GM21619 (cell line): ENCODE data around the gene GAGE12H.
"Not testable (repeated sequence)": the region's sequence is repeated elsewhere in the genome, so short reads cannot be mapped to it uniquely, and the experiment has no call there.

Experiments
- ATAC-seq: cut with Tn5 transposase; IDR thresholded peaks from one replicate; pipeline ENCODE4 v1.9.1; 2021; ENCODE audit not compliant: unreplicated experiment

The GAGE12H gene

DNA sequence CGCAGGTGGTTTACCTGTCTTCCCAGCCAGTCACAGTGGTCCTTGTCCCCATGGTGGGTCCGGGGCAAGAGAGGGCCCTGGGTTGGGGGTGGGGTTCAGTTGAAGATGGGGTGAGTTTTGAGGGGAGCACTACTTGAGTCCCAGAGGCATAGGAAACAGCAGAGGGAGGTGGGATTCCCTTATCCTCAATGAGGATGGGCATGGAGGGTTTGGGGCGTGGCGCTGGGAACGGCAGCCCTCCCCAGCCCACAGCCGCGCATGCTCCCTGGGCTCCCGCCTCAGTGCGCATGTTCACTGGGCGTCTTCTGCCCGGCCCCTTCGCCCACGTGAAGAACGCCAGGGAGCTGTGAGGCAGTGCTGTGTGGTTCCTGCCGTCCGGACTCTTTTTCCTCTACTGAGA is at the start of gene GAGE12H:
GAGE12H (plus strand) TSS at position 301 of the 400 bp plus-strand sequence. CDS start 1,155 bp downstream, outside the sequence.
- not testable (repeated sequence) for ATAC-seq

- not testable (repeated sequence) for ATAC-seq
These were observed 47.9 kb upstream of the GAGE12H start, which contains the start of gene GAGE12C for GRCh38 chrX:49531877-49532276. Gene GAGE12C, plus strand, starts transcription at chrX:49532177. Its CDS starts 1,155 bp downstream, at chrX:49533332.

DNA sequence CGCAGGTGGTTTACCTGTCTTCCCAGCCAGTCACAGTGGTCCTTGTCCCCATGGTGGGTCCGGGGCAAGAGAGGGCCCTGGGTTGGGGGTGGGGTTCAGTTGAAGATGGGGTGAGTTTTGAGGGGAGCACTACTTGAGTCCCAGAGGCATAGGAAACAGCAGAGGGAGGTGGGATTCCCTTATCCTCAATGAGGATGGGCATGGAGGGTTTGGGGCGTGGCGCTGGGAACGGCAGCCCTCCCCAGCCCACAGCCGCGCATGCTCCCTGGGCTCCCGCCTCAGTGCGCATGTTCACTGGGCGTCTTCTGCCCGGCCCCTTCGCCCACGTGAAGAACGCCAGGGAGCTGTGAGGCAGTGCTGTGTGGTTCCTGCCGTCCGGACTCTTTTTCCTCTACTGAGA is 38.3 kb upstream of the GAGE12H start, which contains the start of gene GAGE12D:
GAGE12D (plus strand) TSS at position 301 of the 400 bp plus-strand sequence. CDS start 1,155 bp downstream, outside the sequence.
- ATAC-seq: not testable (repeated sequence)

DNA sequence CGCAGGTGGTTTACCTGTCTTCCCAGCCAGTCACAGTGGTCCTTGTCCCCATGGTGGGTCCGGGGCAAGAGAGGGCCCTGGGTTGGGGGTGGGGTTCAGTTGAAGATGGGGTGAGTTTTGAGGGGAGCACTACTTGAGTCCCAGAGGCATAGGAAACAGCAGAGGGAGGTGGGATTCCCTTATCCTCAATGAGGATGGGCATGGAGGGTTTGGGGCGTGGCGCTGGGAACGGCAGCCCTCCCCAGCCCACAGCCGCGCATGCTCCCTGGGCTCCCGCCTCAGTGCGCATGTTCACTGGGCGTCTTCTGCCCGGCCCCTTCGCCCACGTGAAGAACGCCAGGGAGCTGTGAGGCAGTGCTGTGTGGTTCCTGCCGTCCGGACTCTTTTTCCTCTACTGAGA is 28.8 kb upstream of the GAGE12H start, which contains the start of gene GAGE12E:
GAGE12E (plus strand) TSS at position 301 of the 400 bp plus-strand sequence. CDS start 1,155 bp downstream, outside the sequence.
- ATAC-seq: not testable (repeated sequence)

DNA sequence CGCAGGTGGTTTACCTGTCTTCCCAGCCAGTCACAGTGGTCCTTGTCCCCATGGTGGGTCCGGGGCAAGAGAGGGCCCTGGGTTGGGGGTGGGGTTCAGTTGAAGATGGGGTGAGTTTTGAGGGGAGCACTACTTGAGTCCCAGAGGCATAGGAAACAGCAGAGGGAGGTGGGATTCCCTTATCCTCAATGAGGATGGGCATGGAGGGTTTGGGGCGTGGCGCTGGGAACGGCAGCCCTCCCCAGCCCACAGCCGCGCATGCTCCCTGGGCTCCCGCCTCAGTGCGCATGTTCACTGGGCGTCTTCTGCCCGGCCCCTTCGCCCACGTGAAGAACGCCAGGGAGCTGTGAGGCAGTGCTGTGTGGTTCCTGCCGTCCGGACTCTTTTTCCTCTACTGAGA is 19.2 kb upstream of the GAGE12H start, which contains the start of gene GAGE12F:
GAGE12F (plus strand) TSS at position 301 of the 400 bp plus-strand sequence. CDS start 1,155 bp downstream, outside the sequence.
- not testable (repeated sequence) for ATAC-seq

- ATAC-seq: not testable (repeated sequence)
These were observed 11.0 kb upstream of the GAGE12H start for GRCh38 chrX:49568728-49569127.

DNA sequence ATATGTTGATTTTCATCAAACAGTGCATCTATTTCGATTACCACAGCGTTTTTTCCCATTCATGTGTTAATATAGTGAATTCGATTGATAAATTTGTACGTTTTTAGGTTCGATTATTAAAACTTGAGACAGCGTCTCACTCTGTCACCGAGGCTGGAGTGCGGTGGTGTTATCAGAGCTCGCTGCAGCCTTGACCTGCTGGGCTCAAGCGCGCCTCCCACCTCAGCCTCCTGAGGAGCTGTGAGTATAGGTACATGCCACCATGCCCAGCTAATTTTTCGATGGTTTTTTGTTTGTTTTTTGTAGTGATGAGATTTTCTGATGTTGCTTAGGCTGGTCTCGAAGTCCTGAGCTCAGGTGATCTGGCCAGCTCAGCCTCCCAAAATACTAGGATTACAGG is 10.6 kb upstream of the GAGE12H start:
- not testable (repeated sequence) for ATAC-seq

GRCh38 chrX:49570100-49570499 is 9.6 kb upstream of the GAGE12H start, which contains the start of gene GAGE12G:
Gene GAGE12G, plus strand, starts transcription at chrX:49570400. Its CDS starts 1,155 bp downstream, at chrX:49571555.
- ATAC-seq: not testable (repeated sequence)

DNA sequence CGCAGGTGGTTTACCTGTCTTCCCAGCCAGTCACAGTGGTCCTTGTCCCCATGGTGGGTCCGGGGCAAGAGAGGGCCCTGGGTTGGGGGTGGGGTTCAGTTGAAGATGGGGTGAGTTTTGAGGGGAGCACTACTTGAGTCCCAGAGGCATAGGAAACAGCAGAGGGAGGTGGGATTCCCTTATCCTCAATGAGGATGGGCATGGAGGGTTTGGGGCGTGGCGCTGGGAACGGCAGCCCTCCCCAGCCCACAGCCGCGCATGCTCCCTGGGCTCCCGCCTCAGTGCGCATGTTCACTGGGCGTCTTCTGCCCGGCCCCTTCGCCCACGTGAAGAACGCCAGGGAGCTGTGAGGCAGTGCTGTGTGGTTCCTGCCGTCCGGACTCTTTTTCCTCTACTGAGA is 9.4 kb downstream of the GAGE12H start, which contains the start of gene GAGE2A:
GAGE2A (plus strand) TSS at position 301 of the 400 bp plus-strand sequence. CDS start 1,155 bp downstream, outside the sequence.
- not testable (repeated sequence) for ATAC-seq

DNA sequence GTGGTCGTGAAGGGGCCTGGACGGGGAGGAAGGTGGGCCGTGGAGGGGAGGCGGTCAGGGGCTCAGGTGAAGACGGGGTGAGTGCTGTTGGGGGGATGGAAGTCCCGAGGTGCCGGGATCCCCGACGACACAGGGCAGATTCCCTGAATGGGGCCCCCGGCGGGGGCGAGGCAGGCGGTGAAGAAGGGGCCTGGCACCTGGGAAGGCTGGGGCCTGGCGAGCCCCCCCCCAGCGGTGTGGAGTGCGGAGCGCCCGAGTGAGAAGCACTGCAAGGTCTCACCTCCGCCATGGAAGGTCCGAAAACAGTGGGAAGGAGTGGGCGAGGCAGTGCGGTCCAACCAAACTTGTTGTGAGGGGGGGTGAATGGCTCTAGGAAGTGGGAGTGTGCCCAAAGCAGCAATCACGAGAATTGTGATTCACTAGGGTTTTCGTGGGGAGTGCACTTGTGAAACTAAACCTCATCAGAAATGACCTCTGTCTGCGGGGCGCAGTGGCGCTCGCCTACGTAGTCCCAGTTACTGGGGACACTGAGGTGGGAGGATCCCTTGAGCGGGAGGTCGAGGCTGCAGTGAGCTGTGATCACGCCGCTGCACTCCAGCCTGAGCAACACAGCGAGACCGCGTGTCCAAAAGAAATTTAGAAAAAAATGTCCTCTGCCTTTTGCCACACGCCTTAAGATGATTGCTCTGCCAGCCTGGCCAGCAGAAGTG is 10.2 kb downstream of the GAGE12H start:
- ATAC-seq: not testable (repeated sequence)

DNA sequence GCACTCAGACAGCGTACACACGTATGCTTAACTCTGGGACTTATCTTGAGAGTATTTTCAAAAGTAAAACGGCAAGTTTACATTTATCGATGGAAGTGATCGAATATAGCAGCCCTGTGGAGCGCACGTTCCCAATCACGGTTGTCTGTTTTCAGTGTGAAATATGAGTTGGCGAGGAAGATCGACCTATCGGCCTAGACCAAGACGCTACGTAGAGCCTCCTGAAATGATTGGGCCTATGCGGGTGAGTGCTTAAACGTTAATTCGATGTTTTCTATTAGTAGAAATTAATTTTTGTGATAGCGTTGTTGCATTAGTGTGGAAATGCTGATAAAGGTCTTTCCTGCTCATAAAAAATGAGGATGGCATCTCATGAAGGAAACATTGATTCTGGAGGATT is 10.7 kb downstream of the GAGE12H start:
- not testable (repeated sequence) for ATAC-seq

DNA sequence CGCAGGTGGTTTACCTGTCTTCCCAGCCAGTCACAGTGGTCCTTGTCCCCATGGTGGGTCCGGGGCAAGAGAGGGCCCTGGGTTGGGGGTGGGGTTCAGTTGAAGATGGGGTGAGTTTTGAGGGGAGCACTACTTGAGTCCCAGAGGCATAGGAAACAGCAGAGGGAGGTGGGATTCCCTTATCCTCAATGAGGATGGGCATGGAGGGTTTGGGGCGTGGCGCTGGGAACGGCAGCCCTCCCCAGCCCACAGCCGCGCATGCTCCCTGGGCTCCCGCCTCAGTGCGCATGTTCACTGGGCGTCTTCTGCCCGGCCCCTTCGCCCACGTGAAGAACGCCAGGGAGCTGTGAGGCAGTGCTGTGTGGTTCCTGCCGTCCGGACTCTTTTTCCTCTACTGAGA is 19.0 kb downstream of the GAGE12H start, which contains the start of gene GAGE1:
GAGE1 (plus strand) TSS at position 301 of the 400 bp plus-strand sequence. CDS start 1,155 bp downstream, outside the sequence.
- ATAC-seq: not testable (repeated sequence)

DNA sequence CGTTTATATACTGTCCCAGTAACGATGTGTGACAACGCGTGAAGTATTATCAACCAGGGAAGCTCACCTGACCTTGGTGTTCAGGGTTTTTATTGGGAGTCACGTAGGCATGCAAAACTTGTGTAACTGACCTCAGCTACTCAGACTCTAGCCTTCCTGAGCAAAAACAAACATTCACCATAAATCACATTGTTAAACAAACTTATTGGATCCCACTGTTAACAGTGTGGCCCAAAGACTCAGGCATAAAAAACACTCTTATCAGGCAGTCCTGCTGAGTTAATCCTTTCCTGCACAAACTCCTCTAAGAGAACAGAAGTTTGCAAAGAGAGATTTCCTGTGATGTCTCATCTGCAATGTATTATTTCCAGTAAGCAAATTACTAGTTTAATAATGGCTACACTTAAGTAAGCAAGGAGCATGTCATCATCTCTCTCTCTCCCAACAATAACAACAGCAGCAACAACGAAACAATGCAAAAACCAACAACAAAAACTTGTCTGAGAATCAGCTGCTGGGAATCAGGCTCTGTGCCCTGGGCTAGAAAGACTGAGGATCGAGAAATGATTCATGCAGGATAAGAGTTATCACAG is 31.1 kb downstream of the GAGE12H start:
- ATAC-seq: no peak

DNA sequence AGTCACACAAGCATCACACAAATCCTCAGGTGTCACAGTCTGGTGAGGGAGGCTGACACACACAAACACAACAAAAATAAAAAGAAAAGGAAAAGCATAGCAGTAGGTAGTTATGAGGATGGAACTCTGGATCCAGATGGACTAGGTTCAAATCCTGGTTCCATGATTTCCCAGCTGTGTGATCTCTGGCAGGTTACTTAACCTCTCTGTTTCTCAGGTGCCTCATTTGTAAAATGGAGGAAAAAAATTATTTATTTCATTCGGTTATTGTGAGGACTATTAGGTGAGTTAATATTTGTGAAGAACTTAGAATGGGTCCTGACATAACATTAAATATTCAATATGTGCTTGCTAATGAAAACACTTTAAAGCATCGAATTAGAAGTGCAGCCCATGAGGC is 38.8 kb downstream of the GAGE12H start:
- ATAC-seq: no peak

DNA sequence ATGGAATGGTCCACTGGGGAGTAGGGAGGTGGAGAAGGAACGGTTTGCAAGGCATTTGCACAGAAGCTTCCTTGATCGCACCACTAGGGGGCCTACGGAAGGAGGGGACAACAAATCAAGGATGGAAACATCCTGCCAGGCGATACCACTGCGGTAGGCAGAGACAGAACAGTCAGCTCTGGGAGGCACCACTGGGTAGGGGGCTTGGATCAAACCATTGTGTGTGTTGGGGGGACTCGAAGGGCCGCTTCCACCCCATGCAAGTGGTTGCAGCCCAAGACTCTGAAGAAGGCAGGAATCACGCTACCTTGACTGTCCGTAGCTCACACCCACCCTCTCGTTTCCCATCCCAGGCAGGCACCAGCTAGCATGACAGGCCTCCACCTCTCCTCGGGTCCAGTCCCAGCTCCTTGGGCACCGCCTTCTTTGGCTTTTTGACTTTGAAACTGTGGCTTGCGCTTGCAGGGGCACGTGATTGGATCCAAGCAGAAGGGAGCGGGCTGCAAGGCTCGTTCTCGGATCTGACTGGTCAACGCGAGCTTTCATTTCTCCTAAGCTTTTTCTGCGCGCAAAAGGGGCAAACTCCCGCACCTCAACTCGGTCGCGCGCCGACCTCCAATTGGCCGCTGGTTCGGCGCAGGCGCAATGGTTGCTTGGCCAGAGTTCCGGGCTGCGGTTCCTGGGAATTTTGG is 47.5 kb downstream of the GAGE12H start:
- ATAC-seq: no peak
